RWPE1 (cell line): ENCODE results near the gene TCIRG1.

Experiments
- CTCF ChIA-PET: fragments of 350-600 bp; sonication (Branson Sonifier 250); formaldehyde crosslinking; extraction: SDS; loops from one replicate; lab custom pipeline; 2021; lab: Yijun Ruan, JAX
- POLR2A ChIA-PET: fragments of 400-600 bp; formaldehyde crosslinking; extraction: SDS; loops from one replicate; lab custom pipeline; 2020; ENCODE audit warnings: antibody characterized with exemption; ENCODE audit not compliant: low non-redundant PET; lab: Yijun Ruan, JAX
- DNase-seq: peaks from one replicate; pipeline ENCODE4 v3.0.0; 2012; ENCODE audit warnings: low spot score
- H3K27ac ChIP-seq: fragments of 450-650 bp; 2 replicates; pipeline ENCODE4 v1.5.1; 2017
- CTCF ChIP-seq: fragments of 450-650 bp; conservative IDR thresholded peaks from 2 replicates; pipeline ENCODE4 v1.5.1; 2017; ENCODE audit warnings: low read depth, mild to moderate bottlenecking

Gene TCIRG1

GRCh38 chr11:68037411-68038225 is 1.2 kb upstream of the TCIRG1 start:
- ChIA-PET CTCF (no interaction called here), POLR2A (interaction anchor here (0.5 to 0.6 kb wide), 2 partner anchors 23 to 170 kb away, joined by 3 to 5 read pairs; no protein-coding TSS in a partner anchor)
- H3K27ac ChIP-seq: peak overlapping the region; percentile 81
- TF ChIP-seq CTCF: no peak
- DNase-seq: no peak

- ChIA-PET CTCF (no interaction called here), POLR2A (interaction anchor here (0.5 to 0.6 kb wide), 2 partner anchors 23 to 169 kb away, joined by 3 to 5 read pairs; no protein-coding TSS in a partner anchor)
- peak overlapping the region; percentile 81 for H3K27ac ChIP-seq
- DNase-seq: no peak
- TF ChIP-seq CTCF: no peak
Observed at GRCh38 chr11:68038226-68038717, 553 bp upstream of the TCIRG1 start.

- ChIA-PET CTCF (interaction anchor here (0.5 to 1.1 kb wide), 2 partner anchors 19 to 166 kb away, joined by 3 read pairs; no protein-coding TSS in a partner anchor), POLR2A (no interaction called here)
- H3K27ac ChIP-seq: peak overlapping the region; percentile 81
- DNase-seq: peak; percentile 37
- no peak for TF ChIP-seq CTCF
Observed at GRCh38 chr11:68039526-68040086, 781 bp downstream of the TCIRG1 start.

- H3K27ac ChIP-seq: peak overlapping the region; percentile 81
- DNase-seq: peak; percentile 58
- POLR2A ChIA-PET: no interaction called here
- TF ChIP-seq CTCF: no peak
- CTCF ChIA-PET: interaction anchor here (0.7 kb wide), 2 partner anchors 134 to 1320 kb away, joined by 3 read pairs; no protein-coding TSS in a partner anchor
Observed at GRCh38 chr11:68040101-68040956, 1.5 kb downstream of the TCIRG1 start.

- no peak for TF ChIP-seq CTCF
- H3K27ac ChIP-seq: peak overlapping the region; percentile 81
- DNase-seq: no peak
- POLR2A ChIA-PET: no interaction called here
- CTCF ChIA-PET: interaction anchor here (0.5 to 0.7 kb wide), 4 partner anchors 38 to 1321 kb away, joined by 3 read pairs; no protein-coding TSS in a partner anchor
Observed at GRCh38 chr11:68040957-68041591, 2.2 kb downstream of the TCIRG1 start.
